ENCODE data around the gene GART.

The GART gene

GRCh38 chr21:33458861-33459260, 83.1 kb downstream of the GART start:
- peak; percentile 21 for DNase-seq

- DNase-seq: no peak
These were observed 86.1 kb downstream of the GART start for GRCh38 chr21:33455686-33456446.
